ENCODE measurements around the gene DNLZ. TPM values are rescaled to one million over a fixed set of nuclear protein-coding genes. Genes with fewer than 3 reads are reported as not detected.

DNLZ gene
- total RNA-seq, 1 donor: 6.1 TPM

GRCh38 chr9:136395020-136395340 is 31.4 kb upstream of the DNLZ start:
- no peak for DNase-seq (ENCODE audit: low read depth)
- H3K4me3 ChIP-seq (ENCODE audit: low read depth, low read length): no peak overlapping the region
- TF ChIP-seq CTCF (IDR thresholded peaks at IDR 0.05; ENCODE audit: insufficient read depth, low read length): no peak

- no peak overlapping the region for H3K4me3 ChIP-seq (ENCODE audit: low read depth, low read length)
- peak; percentile 86 for DNase-seq (ENCODE audit: low read depth)
- TF ChIP-seq CTCF (IDR thresholded peaks at IDR 0.05; ENCODE audit: insufficient read depth, low read length): peak; percentile 24
Observed at GRCh38 chr9:136394312-136395019, 30.9 kb upstream of the DNLZ start.

GRCh38 chr9:136393531-136393930 is 30.0 kb upstream of the DNLZ start:
- DNase-seq (ENCODE audit: low read depth): no peak
- no peak overlapping the region for H3K4me3 ChIP-seq (ENCODE audit: low read depth, low read length)
- TF ChIP-seq CTCF (IDR thresholded peaks at IDR 0.05; ENCODE audit: insufficient read depth, low read length): no peak

- peak; percentile 64 for DNase-seq (ENCODE audit: low read depth)
- TF ChIP-seq CTCF (IDR thresholded peaks at IDR 0.05; ENCODE audit: insufficient read depth, low read length): no peak
- no peak overlapping the region for H3K4me3 ChIP-seq (ENCODE audit: low read depth, low read length)
Observed at GRCh38 chr9:136392538-136393449, 29.2 kb upstream of the DNLZ start.

GRCh38 chr9:136391737-136392537 is 28.4 kb upstream of the DNLZ start:
- no peak overlapping the region for H3K4me3 ChIP-seq (ENCODE audit: low read depth, low read length)
- no peak for DNase-seq (ENCODE audit: low read depth)
- TF ChIP-seq CTCF (IDR thresholded peaks at IDR 0.05; ENCODE audit: insufficient read depth, low read length): no peak

- DNase-seq (ENCODE audit: low read depth): no peak
- no peak overlapping the region for H3K4me3 ChIP-seq (ENCODE audit: low read depth, low read length)
- no peak for TF ChIP-seq CTCF (IDR thresholded peaks at IDR 0.05; ENCODE audit: insufficient read depth, low read length)
Observed at GRCh38 chr9:136389396-136389795, 25.9 kb upstream of the DNLZ start.

All from fibroblast of the aortic adventitia (primary cell).